MM.1S (cell line): ENCODE results near the gene STARD5.

Experiments used
- DNase-seq: peaks from one replicate; pipeline ENCODE4 v3.0.0-alpha.2; 2015
- H2AFZ ChIP-seq: fragments of 300-600 bp; sonication (generic); 2 replicates; pipeline ENCODE4 v1.6.0; 2016; ENCODE audit warnings: antibody characterized with exemption, low read length
- H3F3A ChIP-seq: fragments of 300-600 bp; sonication (generic); 2 replicates; pipeline ENCODE4 v1.6.1; 2016; ENCODE audit warnings: mild to moderate bottlenecking, antibody characterized with exemption, low read length, moderate library complexity, mixed read lengths; ENCODE audit not compliant: insufficient read depth
- H3K27ac ChIP-seq: fragments of 300-600 bp; sonication (generic); 2 replicates; pipeline ENCODE4 v1.5.1; 2016; ENCODE audit warnings: mild to moderate bottlenecking, low read length
- H3K27me3 ChIP-seq: fragments of 300-600 bp; sonication (generic); replicated peaks from 2 replicates; pipeline ENCODE4 v1.6.0; 2016; ENCODE audit warnings: low read length; ENCODE audit not compliant: insufficient read depth
- H3K36me3 ChIP-seq: fragments of 300-600 bp; sonication (generic); replicated peaks from 2 replicates; pipeline ENCODE4 v1.6.1; 2016; ENCODE audit warnings: mild to moderate bottlenecking, low read length, mixed read lengths; ENCODE audit not compliant: insufficient read depth
- H3K4me1 ChIP-seq: fragments of 300-600 bp; sonication (generic); 2 replicates; pipeline ENCODE4 v1.6.1; 2016; ENCODE audit warnings: low read length, mixed read lengths
- H3K4me2 ChIP-seq: fragments of 300-600 bp; sonication (generic); 2 replicates; pipeline ENCODE4 v1.6.0; 2016; ENCODE audit warnings: low read depth, low read length
- H3K4me3 ChIP-seq: fragments of 300-600 bp; sonication (generic); 2 replicates; pipeline ENCODE4 v1.5.1; 2016; ENCODE audit warnings: low read length, mixed read lengths
- H3K79me2 ChIP-seq: fragments of 300-600 bp; sonication (generic); 2 replicates; pipeline ENCODE4 v1.6.1; 2016; ENCODE audit warnings: mixed run types, low read length, mixed read lengths
- H3K9ac ChIP-seq: fragments of 300-600 bp; sonication (generic); 2 replicates; pipeline ENCODE4 v1.6.1; 2016; ENCODE audit warnings: low read length, mixed read lengths
- H3K9me2 ChIP-seq: fragments of 300-600 bp; sonication (generic); replicated peaks from 2 replicates; pipeline ENCODE4 v1.6.1; 2016; ENCODE audit warnings: mild to moderate bottlenecking, low read length, mixed read lengths; ENCODE audit not compliant: insufficient read depth
- H3K9me3 ChIP-seq: fragments of 300-600 bp; sonication (generic); replicated peaks from 2 replicates; pipeline ENCODE4 v1.6.1; 2016; ENCODE audit warnings: mild to moderate bottlenecking, low read length, mixed read lengths; ENCODE audit not compliant: insufficient read depth
- H4K20me1 ChIP-seq: fragments of 300-600 bp; sonication (generic); 2 replicates; pipeline ENCODE4 v1.6.1; 2016; ENCODE audit warnings: mild to moderate bottlenecking, low read length, moderate library complexity, mixed read lengths; ENCODE audit not compliant: insufficient read depth
- EZH2 ChIP-seq: fragments of 300-600 bp; sonication (generic); optimal IDR thresholded peaks from 2 replicates; pipeline ENCODE3; 2017; ENCODE audit warnings: low read depth, mild to moderate bottlenecking, antibody characterized with exemption, low read length, mixed read lengths
- EZH2phosphoT487 ChIP-seq: fragments of 300-600 bp; sonication (generic); IDR thresholded peaks from 2 replicates; pipeline ENCODE4 v1.6.1; 2018; ENCODE audit warnings: antibody characterized with exemption, low read length
- TF ChIP-seq, protein P1 (sequence below): fragments of 300-600 bp; sonication (generic); IDR thresholded peaks from 2 replicates; pipeline ENCODE4 v1.5.1; 2016; ENCODE audit warnings: antibody characterized with exemption, low read length, mixed read lengths

Gene STARD5

DNA sequence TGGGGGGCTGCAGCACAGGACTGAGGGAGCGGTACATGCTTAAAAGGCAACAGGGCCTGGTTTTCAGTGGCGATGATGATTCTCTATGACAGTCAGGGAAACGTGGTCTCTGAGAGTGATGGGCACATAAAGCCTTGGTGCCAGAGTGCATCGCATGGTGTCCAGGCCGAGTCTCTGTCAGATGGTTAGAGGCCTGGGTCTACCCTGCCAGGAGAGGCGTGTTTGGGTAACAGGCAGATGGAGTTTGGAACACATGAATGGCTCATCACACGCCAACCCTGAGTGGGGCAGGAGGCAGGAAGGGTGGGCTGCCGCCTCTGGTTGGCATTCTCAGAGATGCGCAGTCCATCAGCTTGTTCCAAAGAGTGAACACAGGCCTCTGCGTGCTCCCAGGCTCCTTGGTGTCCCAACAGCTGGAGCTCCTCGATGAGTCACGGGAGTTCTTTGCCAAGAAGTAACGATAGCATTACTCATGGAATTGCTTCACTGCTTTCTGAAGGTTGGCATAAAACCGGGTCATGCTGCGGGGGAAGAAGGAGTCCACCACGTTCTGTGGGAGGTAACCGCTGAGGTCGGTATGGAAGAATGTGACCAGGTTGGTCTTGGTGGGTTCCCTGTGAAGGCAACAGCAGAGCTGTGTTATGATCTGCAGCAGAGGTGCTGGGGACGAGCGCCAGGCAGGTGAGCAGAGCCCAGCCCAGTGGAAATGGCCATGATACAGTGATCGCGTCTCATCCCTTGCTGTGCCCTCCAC is 11.0 kb downstream of the STARD5 start:
- H3K36me3 ChIP-seq = peaks cover 17% of the 10 kb centered on the region
- H3K9ac ChIP-seq = no peak overlapping the region
- DNase-seq = no peak
- H3K4me2 ChIP-seq = no peak overlapping the region
- no peaks in the 10 kb centered on the region for H3K9me2 ChIP-seq
- H4K20me1 ChIP-seq = no peaks in the 10 kb centered on the region
- no peak overlapping the region for H2AFZ ChIP-seq
- no peaks in the 10 kb centered on the region for H3K27me3 ChIP-seq
- H3K9me3 ChIP-seq = no peaks in the 10 kb centered on the region
- no peak overlapping the region for H3K4me3 ChIP-seq
- peaks cover 21% of the 10 kb centered on the region for H3K4me1 ChIP-seq
- peaks cover 59% of the 10 kb centered on the region for H3K79me2 ChIP-seq
- H3K27ac ChIP-seq = no peak overlapping the region
- TF ChIP-seq EZH2phosphoT487 = no peak
- TF ChIP-seq EZH2 = no peak
- TF ChIP-seq, protein P1, sequence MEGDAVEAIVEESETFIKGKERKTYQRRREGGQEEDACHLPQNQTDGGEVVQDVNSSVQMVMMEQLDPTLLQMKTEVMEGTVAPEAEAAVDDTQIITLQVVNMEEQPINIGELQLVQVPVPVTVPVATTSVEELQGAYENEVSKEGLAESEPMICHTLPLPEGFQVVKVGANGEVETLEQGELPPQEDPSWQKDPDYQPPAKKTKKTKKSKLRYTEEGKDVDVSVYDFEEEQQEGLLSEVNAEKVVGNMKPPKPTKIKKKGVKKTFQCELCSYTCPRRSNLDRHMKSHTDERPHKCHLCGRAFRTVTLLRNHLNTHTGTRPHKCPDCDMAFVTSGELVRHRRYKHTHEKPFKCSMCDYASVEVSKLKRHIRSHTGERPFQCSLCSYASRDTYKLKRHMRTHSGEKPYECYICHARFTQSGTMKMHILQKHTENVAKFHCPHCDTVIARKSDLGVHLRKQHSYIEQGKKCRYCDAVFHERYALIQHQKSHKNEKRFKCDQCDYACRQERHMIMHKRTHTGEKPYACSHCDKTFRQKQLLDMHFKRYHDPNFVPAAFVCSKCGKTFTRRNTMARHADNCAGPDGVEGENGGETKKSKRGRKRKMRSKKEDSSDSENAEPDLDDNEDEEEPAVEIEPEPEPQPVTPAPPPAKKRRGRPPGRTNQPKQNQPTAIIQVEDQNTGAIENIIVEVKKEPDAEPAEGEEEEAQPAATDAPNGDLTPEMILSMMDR = no peak
- H3F3A ChIP-seq = peaks cover 44% of the 10 kb centered on the region

DNA sequence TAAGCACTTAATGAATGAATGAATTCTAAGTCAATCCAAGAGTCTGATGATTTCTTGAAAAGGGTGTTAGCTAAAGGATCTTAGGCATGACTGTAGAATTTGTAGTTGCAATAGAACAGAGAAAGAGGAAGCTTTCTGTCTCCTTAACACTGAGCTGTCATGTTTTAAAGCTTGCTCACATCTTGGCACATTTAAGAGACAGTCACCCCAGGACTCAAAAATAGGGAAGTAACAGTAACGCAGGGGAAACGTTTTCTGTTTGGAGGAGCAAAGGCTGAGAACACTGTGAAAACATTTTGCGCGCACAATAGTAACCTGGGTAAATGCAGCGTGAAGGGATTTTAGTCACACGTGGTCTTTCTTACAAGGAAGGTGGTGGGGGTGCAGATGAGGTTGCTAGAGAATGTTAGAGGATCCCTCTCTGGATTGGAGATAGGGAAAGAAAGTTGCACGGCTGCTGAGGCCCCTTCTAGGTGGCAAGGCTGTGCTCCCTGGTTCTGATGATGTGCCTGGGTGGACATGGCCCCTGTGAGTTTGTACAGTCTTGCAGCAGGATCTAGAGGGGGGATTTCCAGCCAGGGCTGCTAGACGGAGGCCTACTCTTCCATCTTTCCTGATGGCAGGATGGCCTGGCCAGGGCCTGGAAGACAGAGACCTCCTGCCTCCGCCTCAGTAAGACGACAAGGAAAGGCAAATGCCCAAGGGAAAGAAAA is 12.0 kb downstream of the STARD5 start:
- no peaks in the 10 kb centered on the region for H3K9me2 ChIP-seq
- no peak overlapping the region for H3K4me2 ChIP-seq
- H4K20me1 ChIP-seq = no peaks in the 10 kb centered on the region
- TF ChIP-seq, protein P1 = no peak
- TF ChIP-seq EZH2phosphoT487 (no peak), EZH2 (no peak)
- H3K27ac ChIP-seq = no peak overlapping the region
- peaks cover 64% of the 10 kb centered on the region for H3K79me2 ChIP-seq
- no peak overlapping the region for H3K4me3 ChIP-seq
- H3K27me3 ChIP-seq = no peaks in the 10 kb centered on the region
- peaks cover 41% of the 10 kb centered on the region for H3F3A ChIP-seq
- no peaks in the 10 kb centered on the region for H3K9me3 ChIP-seq
- DNase-seq = no peak
- H2AFZ ChIP-seq = no peak overlapping the region
- peaks cover 11% of the 10 kb centered on the region for H3K4me1 ChIP-seq
- no peak overlapping the region for H3K9ac ChIP-seq
- H3K36me3 ChIP-seq = peaks cover 17% of the 10 kb centered on the region

DNA sequence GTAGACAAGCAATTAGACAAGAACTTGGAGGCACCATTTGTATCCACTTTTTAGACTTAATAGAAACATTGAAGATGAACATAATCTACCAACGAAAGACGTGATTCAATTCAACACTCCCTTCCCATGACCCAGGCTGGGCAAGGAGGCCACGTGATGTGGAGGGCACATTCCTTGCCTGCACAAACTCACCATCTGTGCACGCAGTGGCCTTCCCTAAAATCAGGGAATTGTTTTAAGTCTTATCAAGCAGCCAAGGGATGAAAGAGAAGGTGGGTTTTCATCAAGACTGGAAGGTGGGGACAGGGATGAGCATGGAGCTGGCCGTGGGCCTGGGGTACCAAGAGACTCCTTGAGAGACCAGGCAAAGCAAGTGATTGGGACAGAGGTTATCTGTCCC is 13.5 kb downstream of the STARD5 start:
- no peaks in the 10 kb centered on the region for H3K9me3 ChIP-seq
- no peak overlapping the region for H3K9ac ChIP-seq
- peak overlapping the region; percentile 2; the same call in 1 of the 2 replicates for H3K27ac ChIP-seq
- peaks cover 42% of the 10 kb centered on the region for H3F3A ChIP-seq
- H3K4me3 ChIP-seq = no peak overlapping the region
- TF ChIP-seq EZH2phosphoT487 (no peak), EZH2 (no peak)
- TF ChIP-seq, protein P1 = no peak
- 0 out of 2 replicates have a peak, but pooled peaks cover 1% of the 10 kb centered on the region for H3K4me1 ChIP-seq
- no peak overlapping the region for H2AFZ ChIP-seq
- peaks cover 10% of the 10 kb centered on the region for H3K36me3 ChIP-seq
- H3K9me2 ChIP-seq = no peaks in the 10 kb centered on the region
- H3K79me2 ChIP-seq = peaks cover 64% of the 10 kb centered on the region
- no peaks in the 10 kb centered on the region for H4K20me1 ChIP-seq
- DNase-seq = no peak
- H3K4me2 ChIP-seq = no peak overlapping the region
- no peaks in the 10 kb centered on the region for H3K27me3 ChIP-seq
